CD14-positive monocyte (primary cell): Measurements from ENCODE around the gene SNCAIP. TPM values are rescaled to one million over a fixed set of nuclear protein-coding genes. Genes with fewer than 3 reads are reported as not detected.

ENCODE experiments used
- DNase-seq, 3 donors: peaks; one replicate each; pipeline ENCODE4 v3.0.0-alpha.2; 2011 to 2022
- H2AFZ ChIP-seq: 2 replicates; pipeline ENCODE4 v1.6.0; 2012; ENCODE audit warnings: mild to moderate bottlenecking, low read depth, low read length, inconsistent platforms; ENCODE audit not compliant: insufficient read depth, poor library complexity, severe bottlenecking
- H3K27ac ChIP-seq, 2 donors: 1 replicate in 1 of 2; 2 replicates in 1 of 2; pipeline ENCODE4 v1.5.1; 2012 to 2013; ENCODE audit warnings: low read length in 2 of 2, control low read depth in 1 of 2, inconsistent platforms in 1 of 2, low read depth in 1 of 2, mild to moderate bottlenecking in 1 of 2
- H3K27me3 ChIP-seq, 2 donors: one replicate each; pipeline versions ENCODE4 v1.6.0 to v1.6.1; 2011 to 2013; ENCODE audit warnings: low read length in 2 of 2; ENCODE audit not compliant: control insufficient read depth in 2 of 2, insufficient read depth in 2 of 2
- H3K36me3 ChIP-seq, 2 donors: replicated peaks in 1 of 2; 1 replicate in 1 of 2; 2 replicates in 1 of 2; pipeline versions ENCODE4 v1.5.1 to v1.6.1; 2012 to 2013; ENCODE audit warnings: low read length in 2 of 2, control low read depth in 1 of 2, inconsistent platforms in 1 of 2, mild to moderate bottlenecking in 1 of 2; ENCODE audit not compliant: insufficient read depth in 2 of 2, control insufficient read depth in 1 of 2
- H3K4me1 ChIP-seq, 2 donors: 1 replicate in 1 of 2; 2 replicates in 1 of 2; pipeline versions ENCODE4 v1.5.1 to v1.6.1; 2012 to 2013; ENCODE audit warnings: low read length in 2 of 2, control low read depth in 1 of 2, inconsistent platforms in 1 of 2, mild to moderate bottlenecking in 1 of 2, moderate library complexity in 1 of 2; ENCODE audit not compliant: insufficient read depth in 2 of 2, control insufficient read depth in 1 of 2
- H3K4me2 ChIP-seq: replicated peaks from 2 replicates; pipeline ENCODE3; 2012; ENCODE audit warnings: low read length, moderate library complexity, mild to moderate bottlenecking; ENCODE audit not compliant: poor library complexity, severe bottlenecking; ENCODE audit errors: extremely low read depth
- H3K4me3 ChIP-seq, 3 experiments: fragments of 200-600 bp in 1 of 3; sonication (generic) in 1 of 3; replicated peaks in 1 of 3; 1 replicate in 2 of 3; 2 replicates in 1 of 3; pipeline ENCODE4 v1.5.1; 2011 to 2013; ENCODE audit warnings: low read length in 3 of 3, mild to moderate bottlenecking in 3 of 3, control low read depth in 2 of 3, low read depth in 2 of 3, inconsistent platforms in 1 of 3, moderate library complexity in 1 of 3
- H3K79me2 ChIP-seq: 2 replicates; pipeline ENCODE4 v1.6.0; 2012; ENCODE audit warnings: mild to moderate bottlenecking, control low read depth, inconsistent platforms, low read length, moderate library complexity; ENCODE audit not compliant: insufficient read depth
- H3K9ac ChIP-seq: 2 replicates; pipeline ENCODE4 v1.6.0; 2017; ENCODE audit warnings: low read length, mild to moderate bottlenecking; ENCODE audit not compliant: insufficient read depth, poor library complexity, severe bottlenecking
- H3K9me3 ChIP-seq, 2 donors: replicated peaks in 1 of 2; 1 replicate in 1 of 2; 2 replicates in 1 of 2; pipeline versions ENCODE4 v1.5.1 to v1.6.1; 2012 to 2013; ENCODE audit warnings: low read length in 2 of 2, control low read depth in 1 of 2; ENCODE audit not compliant: control insufficient read depth in 1 of 2, insufficient read depth in 1 of 2
- H4K20me1 ChIP-seq: 2 replicates; pipeline ENCODE4 v1.6.0; 2012; ENCODE audit warnings: mild to moderate bottlenecking, low read length, control low read depth, moderate library complexity; ENCODE audit not compliant: insufficient read depth
- H3K27ac Mint-ChIP-seq, 7 donors: one replicate each; pipeline ENCODE4 v1.8.0; 2020; ENCODE audit warnings: mild to moderate bottlenecking in 7 of 7, mixed read lengths in 7 of 7, moderate library complexity in 6 of 7, inconsistent platforms in 2 of 7
- H3K27me3 Mint-ChIP-seq, 3 donors: one replicate each; pipeline ENCODE4 v1.8.0; 2021 to 2022; ENCODE audit warnings: low read depth in 3 of 3, mild to moderate bottlenecking in 3 of 3, mixed read lengths in 3 of 3, moderate library complexity in 3 of 3, inconsistent platforms in 1 of 3
- H3K36me3 Mint-ChIP-seq, 2 donors: one replicate each; pipeline ENCODE4 v1.8.0; 2020; ENCODE audit warnings: mixed read lengths in 2 of 2, inconsistent platforms in 1 of 2, mild to moderate bottlenecking in 1 of 2
- H3K4me1 Mint-ChIP-seq: one replicate; pipeline ENCODE4 v1.8.0; 2020; ENCODE audit warnings: mild to moderate bottlenecking, mixed read lengths
- H3K4me3 Mint-ChIP-seq, 2 donors: one replicate each; pipeline ENCODE4 v1.8.0; 2020; ENCODE audit warnings: mild to moderate bottlenecking in 2 of 2, mixed read lengths in 2 of 2, moderate library complexity in 1 of 2
- H3K9me3 Mint-ChIP-seq, 7 donors: one replicate each; pipeline ENCODE4 v1.8.0; 2020 to 2022; ENCODE audit warnings: mixed read lengths in 7 of 7, mild to moderate bottlenecking in 6 of 7, moderate library complexity in 6 of 7, inconsistent platforms in 2 of 7
- WGBS: methylation state at CpG from one replicate; pipeline ENCODE4 v1.1.5; 2013; ENCODE audit warnings: missing lambda C conversion rate; ENCODE audit not compliant: insufficient coverage; 5-methylcytosine and 5-hydroxymethylcytosine counted together
- intact Hi-C, 2 donors: fragments of 100-400 bp; cut with micrococcal nuclease; formaldehyde crosslinking; loops; one replicate each; pipeline versions ENCODE4 v1.15.0 to v1.15.1; 2023
- polyA plus RNA-seq, 3 donors: library from polyadenylated mRNA; depleted of rRNA in 1 of 3; unstranded in 2 of 3; stranded (reverse) in 1 of 3; fragments of 300-500 nt in 2 of 3; fragments of >200 nt in 1 of 3; fragmentation: Illumina TruSeq in 2 of 3; gene quantifications; 1 replicate in 2 of 3; 2 replicates in 1 of 3; pipeline ENCODE4 v1.2.3, GENCODE V29; 2012 to 2021
- TF ChIP-seq, protein P1 (sequence below): fragments of 200-600 bp; IDR thresholded peaks from one replicate; pipeline ENCODE4 v1.8.0; 2022; ENCODE audit warnings: antibody characterized with exemption, mild to moderate bottlenecking

SNCAIP gene
- polyA plus RNA-seq, 3 donors = not detected

DNA sequence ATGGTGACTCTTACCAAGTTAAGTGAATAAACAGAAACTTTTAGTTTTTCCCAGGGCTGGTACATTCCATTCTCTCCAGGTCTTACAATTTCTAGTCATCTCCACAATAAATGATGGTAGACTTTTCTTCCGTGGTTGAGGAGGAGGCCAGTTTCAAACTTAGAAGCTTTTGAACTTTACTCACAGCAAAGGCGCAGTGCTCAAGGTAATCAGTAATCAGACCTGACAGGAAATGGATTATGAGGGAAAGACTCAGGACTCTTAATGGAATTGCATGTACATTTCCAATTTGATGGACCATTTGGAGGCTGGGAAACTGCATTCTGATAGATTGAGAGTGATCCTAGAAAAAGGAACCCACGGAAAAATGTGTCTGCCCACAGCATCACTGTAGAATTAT is 93.7 kb downstream of the SNCAIP start:
- Histone ChIP-seq H3K9ac (no peak overlapping the region), H3K4me3 (no peak overlapping the region), H3K79me2 (no peaks in the 10 kb centered on the region), H3K9me3 (no peaks in the 10 kb centered on the region), H3K27ac (no peak overlapping the region), H3K27me3 (no peaks in the 10 kb centered on the region), H2AFZ (no peak overlapping the region), H3K4me1 (no peaks in the 10 kb centered on the region), H4K20me1 (no peaks in the 10 kb centered on the region), H3K36me3 (no peaks in the 10 kb centered on the region), H3K4me2 (no peak overlapping the region)
- TF ChIP-seq, protein P1, sequence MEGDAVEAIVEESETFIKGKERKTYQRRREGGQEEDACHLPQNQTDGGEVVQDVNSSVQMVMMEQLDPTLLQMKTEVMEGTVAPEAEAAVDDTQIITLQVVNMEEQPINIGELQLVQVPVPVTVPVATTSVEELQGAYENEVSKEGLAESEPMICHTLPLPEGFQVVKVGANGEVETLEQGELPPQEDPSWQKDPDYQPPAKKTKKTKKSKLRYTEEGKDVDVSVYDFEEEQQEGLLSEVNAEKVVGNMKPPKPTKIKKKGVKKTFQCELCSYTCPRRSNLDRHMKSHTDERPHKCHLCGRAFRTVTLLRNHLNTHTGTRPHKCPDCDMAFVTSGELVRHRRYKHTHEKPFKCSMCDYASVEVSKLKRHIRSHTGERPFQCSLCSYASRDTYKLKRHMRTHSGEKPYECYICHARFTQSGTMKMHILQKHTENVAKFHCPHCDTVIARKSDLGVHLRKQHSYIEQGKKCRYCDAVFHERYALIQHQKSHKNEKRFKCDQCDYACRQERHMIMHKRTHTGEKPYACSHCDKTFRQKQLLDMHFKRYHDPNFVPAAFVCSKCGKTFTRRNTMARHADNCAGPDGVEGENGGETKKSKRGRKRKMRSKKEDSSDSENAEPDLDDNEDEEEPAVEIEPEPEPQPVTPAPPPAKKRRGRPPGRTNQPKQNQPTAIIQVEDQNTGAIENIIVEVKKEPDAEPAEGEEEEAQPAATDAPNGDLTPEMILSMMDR = no peak
- Mint-ChIP-seq H3K4me3 (no peak overlapping the region), H3K4me1 (no peaks in the 10 kb centered on the region), H3K27ac (no peak overlapping the region), H3K36me3 (no peaks in the 10 kb centered on the region), H3K9me3 (peaks cover 0 to 2% (median 0%) of the 10 kb centered on the region in 7 donors), H3K27me3 (peaks cover 3 to 6% (median 3%) of the 10 kb centered on the region in 3 donors)
- DNase-seq = no peak
- intact Hi-C loops = no loop called here
- WGBS = 85% methylated on average over 2 of the region's 3 CpGs

DNA sequence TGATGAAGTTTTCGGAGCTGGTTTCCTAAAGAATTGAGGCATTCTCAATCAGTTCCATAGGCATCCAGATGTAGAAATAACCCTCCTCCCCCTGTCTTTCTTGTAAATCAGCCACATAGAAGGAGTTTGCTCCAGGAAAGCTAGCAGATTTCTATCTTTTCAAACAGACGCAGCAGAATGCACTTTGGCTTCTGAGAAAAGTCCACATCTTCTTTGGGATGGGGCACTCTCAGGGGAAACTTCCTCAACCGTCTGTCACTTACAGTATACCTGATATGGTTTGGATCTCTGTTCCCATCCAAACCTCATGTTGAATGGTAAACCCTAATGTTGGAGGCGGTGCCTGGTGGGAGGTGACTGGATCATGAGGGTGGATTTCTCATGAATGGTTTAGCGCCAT is 94.1 kb downstream of the SNCAIP start:
- no peak overlapping the region for H3K27ac ChIP-seq
- no peak overlapping the region for H3K4me3 ChIP-seq
- H3K36me3 Mint-ChIP-seq = no peaks in the 10 kb centered on the region
- DNase-seq = no peak
- H3K4me1 Mint-ChIP-seq = no peaks in the 10 kb centered on the region
- TF ChIP-seq, protein P1 = no peak
- WGBS = no CpG with 5 or more reads among the region's 5 CpGs
- peaks cover 3 to 6% (median 3%) of the 10 kb centered on the region in 3 donors for H3K27me3 Mint-ChIP-seq
- H3K4me2 ChIP-seq = no peak overlapping the region
- no peak overlapping the region for H3K27ac Mint-ChIP-seq
- H4K20me1 ChIP-seq = no peaks in the 10 kb centered on the region
- H2AFZ ChIP-seq = no peak overlapping the region
- H3K79me2 ChIP-seq = no peaks in the 10 kb centered on the region
- H3K27me3 ChIP-seq = no peaks in the 10 kb centered on the region
- peaks cover 0 to 2% (median 0%) of the 10 kb centered on the region in 7 donors for H3K9me3 Mint-ChIP-seq
- no peaks in the 10 kb centered on the region for H3K4me1 ChIP-seq
- H3K9ac ChIP-seq = no peak overlapping the region
- intact Hi-C loops = no loop called here
- no peaks in the 10 kb centered on the region for H3K36me3 ChIP-seq
- H3K4me3 Mint-ChIP-seq = no peak overlapping the region
- no peaks in the 10 kb centered on the region for H3K9me3 ChIP-seq
